ENCODE data around the gene BRINP3. TPM values are rescaled to one million over a fixed set of nuclear protein-coding genes. Genes with fewer than 3 reads are reported as not detected.

The BRINP3 gene
- total RNA-seq, 1 donor from 2014 or later = not detected

DNA sequence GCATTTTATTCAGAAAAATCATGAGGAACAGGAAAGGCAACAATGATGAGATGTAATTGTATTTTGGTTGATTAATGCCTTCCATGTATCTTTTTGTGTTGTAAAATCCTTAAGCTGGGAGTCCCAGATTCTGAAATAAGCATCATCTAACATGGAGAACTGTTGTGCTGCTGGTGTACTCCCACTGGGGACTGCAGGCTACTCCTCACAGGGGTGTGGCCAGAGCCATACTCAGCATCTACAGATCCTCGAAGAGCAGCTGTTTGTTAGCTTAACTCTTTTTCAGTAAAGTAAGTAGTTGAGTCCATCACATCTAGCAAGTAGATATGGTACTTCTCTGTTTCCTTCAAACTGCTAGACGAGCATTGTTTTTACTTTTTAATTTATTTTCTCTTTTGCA is 358.0 kb downstream of the BRINP3 start:
- FAIRE-seq = no peak
- no peaks in the 10 kb centered on the region for H3K36me3 ChIP-seq (ENCODE audit: control insufficient read depth, insufficient read depth, low read length)
- no peak for DNase-seq (ENCODE audit: low read depth)
- H3K4me3 ChIP-seq (ENCODE audit: low read depth, low read length) = no peak overlapping the region
- no peaks in the 10 kb centered on the region for H3K27me3 ChIP-seq (ENCODE audit: control insufficient read depth, insufficient read depth, low read length)
- TF ChIP-seq, protein P1, sequence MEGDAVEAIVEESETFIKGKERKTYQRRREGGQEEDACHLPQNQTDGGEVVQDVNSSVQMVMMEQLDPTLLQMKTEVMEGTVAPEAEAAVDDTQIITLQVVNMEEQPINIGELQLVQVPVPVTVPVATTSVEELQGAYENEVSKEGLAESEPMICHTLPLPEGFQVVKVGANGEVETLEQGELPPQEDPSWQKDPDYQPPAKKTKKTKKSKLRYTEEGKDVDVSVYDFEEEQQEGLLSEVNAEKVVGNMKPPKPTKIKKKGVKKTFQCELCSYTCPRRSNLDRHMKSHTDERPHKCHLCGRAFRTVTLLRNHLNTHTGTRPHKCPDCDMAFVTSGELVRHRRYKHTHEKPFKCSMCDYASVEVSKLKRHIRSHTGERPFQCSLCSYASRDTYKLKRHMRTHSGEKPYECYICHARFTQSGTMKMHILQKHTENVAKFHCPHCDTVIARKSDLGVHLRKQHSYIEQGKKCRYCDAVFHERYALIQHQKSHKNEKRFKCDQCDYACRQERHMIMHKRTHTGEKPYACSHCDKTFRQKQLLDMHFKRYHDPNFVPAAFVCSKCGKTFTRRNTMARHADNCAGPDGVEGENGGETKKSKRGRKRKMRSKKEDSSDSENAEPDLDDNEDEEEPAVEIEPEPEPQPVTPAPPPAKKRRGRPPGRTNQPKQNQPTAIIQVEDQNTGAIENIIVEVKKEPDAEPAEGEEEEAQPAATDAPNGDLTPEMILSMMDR (IDR thresholded peaks at IDR 0.05; ENCODE audit: insufficient read depth, low read length, severe bottlenecking) = no peak

DNA sequence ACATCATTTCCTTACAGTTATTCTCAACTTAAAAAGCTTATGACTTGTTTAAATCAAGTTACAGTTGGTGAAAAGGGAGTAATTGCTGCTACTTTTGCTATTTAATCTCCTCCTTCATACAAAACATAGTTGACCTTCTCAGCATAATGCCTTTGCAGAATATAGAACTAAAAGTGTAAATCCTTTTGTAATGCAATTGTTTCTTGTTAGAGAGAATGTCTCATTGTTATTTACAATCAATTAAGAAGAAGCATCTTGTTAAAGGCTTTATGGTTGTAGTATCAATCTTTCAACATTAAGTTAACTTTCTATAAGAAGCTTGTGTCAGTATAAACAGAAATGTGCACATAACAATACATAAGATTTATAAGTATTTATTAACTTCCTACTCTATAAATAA is 360.7 kb downstream of the BRINP3 start:
- DNase-seq (ENCODE audit: low read depth) (no peak), FAIRE-seq (no peak)
- no peaks in the 10 kb centered on the region for H3K27me3 ChIP-seq (ENCODE audit: control insufficient read depth, insufficient read depth, low read length)
- H3K36me3 ChIP-seq (ENCODE audit: control insufficient read depth, insufficient read depth, low read length) = no peaks in the 10 kb centered on the region
- H3K4me3 ChIP-seq (ENCODE audit: low read depth, low read length) = no peak overlapping the region
- TF ChIP-seq, protein P1 (IDR thresholded peaks at IDR 0.05; ENCODE audit: insufficient read depth, low read length, severe bottlenecking) = no peak

DNA sequence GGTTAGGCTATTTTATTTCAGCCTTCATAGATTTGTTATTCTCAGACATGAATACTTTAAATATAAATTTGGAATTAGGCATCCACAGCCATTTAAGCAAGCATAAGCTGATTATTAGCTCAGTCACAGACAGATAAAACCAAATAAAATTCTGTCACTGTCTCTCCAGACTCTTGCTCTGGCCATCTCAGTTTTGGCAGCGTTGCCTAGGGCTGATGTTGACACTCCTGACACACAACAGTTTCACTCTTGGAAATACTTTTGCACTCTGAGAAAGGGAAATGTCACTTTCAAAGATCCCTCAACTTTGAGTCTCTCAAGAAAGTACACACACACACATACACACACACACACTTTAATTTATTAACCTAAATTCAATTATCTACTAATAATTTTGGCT is 372.7 kb downstream of the BRINP3 start:
- no peak overlapping the region for H3K4me3 ChIP-seq (ENCODE audit: low read depth, low read length)
- no peak for DNase-seq (ENCODE audit: low read depth)
- TF ChIP-seq, protein P1 (IDR thresholded peaks at IDR 0.05; ENCODE audit: insufficient read depth, low read length, severe bottlenecking) = no peak
- no peaks in the 10 kb centered on the region for H3K27me3 ChIP-seq (ENCODE audit: control insufficient read depth, insufficient read depth, low read length)
- H3K36me3 ChIP-seq (ENCODE audit: control insufficient read depth, insufficient read depth, low read length) = no peaks in the 10 kb centered on the region
- no peak for FAIRE-seq

DNA sequence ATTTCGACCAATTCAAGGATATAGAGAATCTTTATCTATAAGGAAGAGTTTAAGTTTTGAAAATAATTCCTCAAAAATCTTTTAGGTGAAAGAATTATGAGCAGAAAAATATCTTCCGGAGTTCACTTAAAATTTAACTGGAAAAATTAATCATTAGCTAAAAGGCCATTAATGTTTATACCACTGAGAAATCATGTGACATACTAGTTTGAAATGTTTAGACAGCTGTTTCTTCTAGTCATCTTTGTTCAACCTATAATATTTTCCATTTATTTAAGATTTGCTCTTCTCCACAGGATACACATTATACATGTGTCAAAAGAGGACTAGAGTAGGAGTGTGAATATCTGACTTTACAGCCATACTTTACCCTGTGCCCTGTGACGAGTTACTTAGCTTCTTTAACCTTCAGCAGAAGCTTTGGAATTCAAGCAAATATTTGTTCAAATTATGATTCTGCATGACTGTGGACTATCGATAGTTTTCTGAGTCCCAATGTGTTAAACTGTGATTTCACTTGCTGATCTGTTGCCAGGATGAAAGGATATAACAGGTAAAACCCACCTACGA is 374.8 kb downstream of the BRINP3 start:
- H3K27me3 ChIP-seq (ENCODE audit: control insufficient read depth, insufficient read depth, low read length) = no peaks in the 10 kb centered on the region
- no peak for DNase-seq (ENCODE audit: low read depth)
- no peak overlapping the region for H3K4me3 ChIP-seq (ENCODE audit: low read depth, low read length)
- TF ChIP-seq, protein P1 (IDR thresholded peaks at IDR 0.05; ENCODE audit: insufficient read depth, low read length, severe bottlenecking) = no peak
- FAIRE-seq = no peak
- no peaks in the 10 kb centered on the region for H3K36me3 ChIP-seq (ENCODE audit: control insufficient read depth, insufficient read depth, low read length)

DNA sequence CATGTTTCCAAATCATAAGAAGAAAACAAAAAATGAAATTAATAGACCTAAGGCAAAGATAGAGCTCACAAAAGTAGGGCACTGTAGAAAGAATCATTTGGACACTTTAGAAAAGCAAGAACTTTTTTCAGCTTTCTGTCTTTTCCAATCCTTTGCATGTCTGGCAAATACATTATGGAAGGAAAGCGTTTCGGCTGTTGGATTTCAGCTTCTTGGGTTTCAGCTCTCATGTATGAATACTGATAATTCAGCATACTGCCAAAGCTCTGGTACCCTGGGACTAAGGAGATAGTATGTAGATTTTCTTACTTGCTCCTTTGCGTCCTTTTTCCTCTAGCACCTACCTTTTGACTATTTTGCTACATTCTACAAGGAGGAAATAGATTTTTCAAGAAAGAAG is 375.9 kb downstream of the BRINP3 start:
- Histone ChIP-seq H3K4me3 (ENCODE audit: low read depth, low read length) (no peak overlapping the region), H3K27me3 (ENCODE audit: control insufficient read depth, insufficient read depth, low read length) (no peaks in the 10 kb centered on the region), H3K36me3 (ENCODE audit: control insufficient read depth, insufficient read depth, low read length) (no peaks in the 10 kb centered on the region)
- TF ChIP-seq, protein P1 (IDR thresholded peaks at IDR 0.05; ENCODE audit: insufficient read depth, low read length, severe bottlenecking) = no peak
- DNase-seq (ENCODE audit: low read depth) (no peak), FAIRE-seq (no peak)

DNA sequence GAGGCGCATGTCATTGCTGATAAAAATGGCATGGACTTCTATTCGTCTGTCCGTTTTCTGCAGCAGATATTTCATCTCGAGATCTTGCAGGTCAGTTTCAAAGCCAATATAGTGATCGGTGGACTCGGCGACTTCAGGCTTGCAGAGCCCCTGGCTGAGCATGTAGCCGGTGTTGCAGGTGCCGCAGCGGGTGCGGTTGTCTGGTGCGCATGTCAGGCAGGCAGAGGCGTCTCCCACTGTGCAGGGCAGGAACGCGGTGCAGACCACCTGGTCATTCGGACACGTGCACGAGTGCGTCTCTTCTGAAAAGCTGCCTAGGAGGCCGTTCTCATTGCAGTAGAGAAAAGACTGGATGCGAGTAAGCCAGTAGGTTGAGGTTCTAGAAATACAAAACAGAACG is 378.9 kb downstream of the BRINP3 start:
- TF ChIP-seq, protein P1 (IDR thresholded peaks at IDR 0.05; ENCODE audit: insufficient read depth, low read length, severe bottlenecking) = no peak
- H3K36me3 ChIP-seq (ENCODE audit: control insufficient read depth, insufficient read depth, low read length) = no peaks in the 10 kb centered on the region
- DNase-seq (ENCODE audit: low read depth) (no peak), FAIRE-seq (no peak)
- no peak overlapping the region for H3K4me3 ChIP-seq (ENCODE audit: low read depth, low read length)
- no peaks in the 10 kb centered on the region for H3K27me3 ChIP-seq (ENCODE audit: control insufficient read depth, insufficient read depth, low read length)
